Mesendoderm (in vitro differentiated cells): ENCODE results near the gene PRKAR1A.

Experiments used
- DNase-seq: peaks from one replicate; pipeline ENCODE4 v3.0.0; 2013
- H2AK5ac ChIP-seq: 2 replicates; pipeline ENCODE4 v1.6.1; 2013; ENCODE audit warnings: low read length, inconsistent platforms
- H2BK120ac ChIP-seq: 2 replicates; pipeline ENCODE4 v1.6.1; 2013; ENCODE audit warnings: low read depth, mild to moderate bottlenecking, low read length, moderate library complexity, mixed read lengths
- H2BK15ac ChIP-seq: replicated peaks from 2 replicates; pipeline ENCODE4 v1.6.1; 2013; ENCODE audit warnings: low read depth, mild to moderate bottlenecking, moderate library complexity
- H2BK5ac ChIP-seq: 2 replicates; pipeline ENCODE4 v1.6.1; 2013; ENCODE audit warnings: low read length, inconsistent platforms
- H3K18ac ChIP-seq: 2 replicates; pipeline ENCODE4 v1.6.1; 2013; ENCODE audit warnings: mild to moderate bottlenecking, low read length, mixed read lengths
- H3K23ac ChIP-seq: one replicate; pipeline ENCODE4 v1.6.1; 2013; ENCODE audit warnings: low read length
- H3K27ac ChIP-seq: 2 replicates; pipeline ENCODE4 v1.5.1; 2013; ENCODE audit warnings: low read depth, mild to moderate bottlenecking, inconsistent platforms, low read length, moderate library complexity
- H3K27me3 ChIP-seq: 2 replicates; pipeline ENCODE4 v1.6.1; 2013; ENCODE audit warnings: low read length, control low read depth, mild to moderate bottlenecking, inconsistent platforms; ENCODE audit not compliant: insufficient read depth, poor library complexity
- H3K36me3 ChIP-seq: 2 replicates; pipeline ENCODE4 v1.6.1; 2013; ENCODE audit warnings: low read length, inconsistent platforms; ENCODE audit not compliant: control insufficient read depth, insufficient read depth
- H3K4ac ChIP-seq: one replicate; pipeline ENCODE4 v1.6.1; 2013; ENCODE audit warnings: low read depth, mild to moderate bottlenecking, low read length, moderate library complexity
- H3K4me1 ChIP-seq: 2 replicates; pipeline ENCODE4 v1.6.1; 2013; ENCODE audit warnings: low read depth, low read length, inconsistent platforms; ENCODE audit not compliant: control insufficient read depth
- H3K4me2 ChIP-seq: 2 replicates; pipeline ENCODE4 v1.6.1; 2013; ENCODE audit warnings: low read length
- H3K4me3 ChIP-seq: 2 replicates; pipeline ENCODE4 v1.5.1; 2013; ENCODE audit warnings: mild to moderate bottlenecking, low read length
- H3K56ac ChIP-seq: one replicate; pipeline ENCODE4 v1.6.1; 2013; ENCODE audit warnings: low read length
- H3K79me1 ChIP-seq: 2 replicates; pipeline ENCODE4 v1.6.1; 2013; ENCODE audit warnings: low read length, inconsistent platforms
- H3K79me2 ChIP-seq: 2 replicates; pipeline ENCODE4 v1.6.1; 2013; ENCODE audit warnings: mild to moderate bottlenecking, low read length; ENCODE audit not compliant: control insufficient read depth, insufficient read depth
- H3K9ac ChIP-seq: 2 replicates; pipeline ENCODE4 v1.6.1; 2013; ENCODE audit warnings: low read length, inconsistent platforms
- H4K5ac ChIP-seq: one replicate; pipeline ENCODE4 v1.6.1; 2013; ENCODE audit warnings: low read length
- H4K8ac ChIP-seq: one replicate; pipeline ENCODE4 v1.6.1; 2013; ENCODE audit warnings: low read depth, mild to moderate bottlenecking, control low read depth, low read length, moderate library complexity
- WGBS: extraction: QIAGEN DNeasy Blood & Tissue Kit; methylation state at CpG from one replicate; pipeline ENCODE4 v1.1.7; 2013; ENCODE audit warnings: low lambda C conversion rate, missing lambda C conversion rate; ENCODE audit not compliant: insufficient coverage; ENCODE audit errors: extremely low coverage; 5-methylcytosine and 5-hydroxymethylcytosine counted together

PRKAR1A gene

DNA sequence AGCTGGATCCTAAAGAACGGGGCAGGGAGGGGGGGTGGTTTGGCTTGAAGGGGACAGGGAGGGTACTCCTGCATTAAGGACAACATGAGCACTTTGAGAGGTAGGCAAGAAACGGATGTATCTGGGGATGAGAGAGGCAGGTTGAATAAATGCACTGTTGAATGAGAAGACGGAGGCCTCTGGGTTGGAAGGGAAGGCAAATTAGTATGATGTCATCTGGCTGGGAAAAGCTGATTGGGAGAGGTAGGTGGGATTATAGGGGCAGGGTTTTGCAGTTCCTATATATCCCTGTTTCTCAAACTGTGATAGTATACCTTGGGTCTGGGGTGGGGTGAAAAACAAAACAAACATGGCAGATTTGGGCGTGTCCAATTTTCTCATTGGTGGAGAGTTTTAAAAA, 44.3 kb downstream of the PRKAR1A start:
- Histone ChIP-seq H3K56ac (no peak overlapping the region), H3K36me3 (peaks cover 4% of the 10 kb centered on the region), H2AK5ac (no peak overlapping the region), H3K79me2 (no peaks in the 10 kb centered on the region), H3K4me2 (no peak overlapping the region), H3K79me1 (no peaks in the 10 kb centered on the region), H2BK15ac (no peak overlapping the region), H2BK120ac (no peak overlapping the region), H4K5ac (no peak overlapping the region), H3K9ac (no peak overlapping the region), H3K4me3 (no peak overlapping the region), H2BK5ac (no peak overlapping the region), H3K4ac (no peak overlapping the region), H3K18ac (no peak overlapping the region), H3K27me3 (no peaks in the 10 kb centered on the region), H3K4me1 (no peaks in the 10 kb centered on the region), H4K8ac (no peak overlapping the region), H3K27ac (no peak overlapping the region), H3K23ac (no peak overlapping the region)
- WGBS = no CpG with 5 or more reads among the region's 4 CpGs
- DNase-seq = no peak

DNA sequence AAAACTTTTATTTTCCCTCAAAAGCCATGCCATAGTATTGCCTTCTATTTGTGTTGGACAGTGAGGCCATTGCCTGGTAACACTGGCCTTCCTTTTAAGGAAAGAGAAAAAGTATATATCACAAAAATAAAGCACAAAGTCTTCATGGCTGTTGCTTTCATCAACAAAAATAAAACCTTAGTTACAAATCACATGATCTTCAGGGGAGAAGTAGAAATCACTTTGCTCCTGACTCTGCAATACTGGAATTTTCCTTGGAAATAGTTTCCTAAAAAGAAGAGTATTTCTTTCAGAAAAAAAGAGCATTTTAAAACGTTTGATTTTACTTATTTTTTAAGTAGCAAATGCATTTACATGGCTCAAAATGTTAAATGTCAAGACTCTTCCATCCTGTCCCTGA, 47.1 kb downstream of the PRKAR1A start:
- Histone ChIP-seq H3K4me3 (no peak overlapping the region), H2BK5ac (no peak overlapping the region), H4K5ac (no peak overlapping the region), H4K8ac (no peak overlapping the region), H3K27ac (no peak overlapping the region), H2BK120ac (no peak overlapping the region), H3K9ac (no peak overlapping the region), H3K79me2 (no peaks in the 10 kb centered on the region), H2BK15ac (no peak overlapping the region), H2AK5ac (no peak overlapping the region), H3K4ac (no peak overlapping the region), H3K56ac (no peak overlapping the region), H3K4me1 (no peaks in the 10 kb centered on the region), H3K79me1 (no peaks in the 10 kb centered on the region), H3K23ac (no peak overlapping the region), H3K4me2 (no peak overlapping the region), H3K18ac (no peak overlapping the region), H3K27me3 (no peaks in the 10 kb centered on the region), H3K36me3 (peaks cover under 1% of the 10 kb centered on the region)
- no peak for DNase-seq
- WGBS = no CpG with 5 or more reads among the region's 1 CpG

DNA sequence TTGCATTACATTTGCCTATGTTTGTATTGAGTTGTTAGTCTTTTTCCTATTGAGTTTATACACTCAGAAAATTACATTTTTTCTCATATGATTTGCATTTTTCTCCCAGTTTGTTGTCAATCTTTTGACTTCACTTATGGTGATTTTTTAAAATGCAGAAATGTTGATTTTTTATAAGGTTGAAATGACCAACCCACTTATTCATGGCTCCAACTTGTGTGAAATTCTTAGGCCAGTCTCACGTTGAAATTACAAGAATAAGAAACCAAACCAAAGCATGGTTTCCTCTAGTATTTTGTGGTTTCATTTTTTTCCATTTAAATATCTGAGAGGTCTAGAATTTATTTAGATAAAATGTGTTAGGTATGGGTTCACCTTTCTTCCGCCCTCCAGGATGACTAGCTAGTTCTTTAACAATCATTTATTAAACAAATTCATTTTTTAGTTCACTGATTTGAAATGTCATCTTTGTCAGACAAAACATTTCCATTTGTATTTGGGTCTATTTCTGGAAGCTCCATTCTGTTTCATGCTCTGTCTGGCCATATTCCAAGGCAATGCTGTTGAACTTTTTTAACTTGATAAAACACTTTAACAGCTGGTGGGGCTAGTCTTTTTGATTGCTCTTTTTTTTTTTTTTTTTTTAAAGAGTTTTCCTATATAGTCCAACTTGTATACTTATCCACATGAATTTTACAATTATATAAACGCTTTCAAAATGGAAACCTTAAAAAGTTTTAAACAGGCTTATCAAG, 48.9 kb downstream of the PRKAR1A start:
- no peak overlapping the region for H4K8ac ChIP-seq
- no peaks in the 10 kb centered on the region for H3K79me1 ChIP-seq
- H3K4me1 ChIP-seq = no peaks in the 10 kb centered on the region
- DNase-seq = no peak
- H3K9ac ChIP-seq = no peak overlapping the region
- H3K23ac ChIP-seq = no peak overlapping the region
- H2AK5ac ChIP-seq = no peak overlapping the region
- H2BK120ac ChIP-seq = no peak overlapping the region
- no peak overlapping the region for H2BK15ac ChIP-seq
- H3K4ac ChIP-seq = no peak overlapping the region
- no peak overlapping the region for H2BK5ac ChIP-seq
- H4K5ac ChIP-seq = no peak overlapping the region
- no peak overlapping the region for H3K27ac ChIP-seq
- no CpG with 5 or more reads among the region's 3 CpGs for WGBS
- H3K18ac ChIP-seq = no peak overlapping the region
- no peaks in the 10 kb centered on the region for H3K79me2 ChIP-seq
- H3K36me3 ChIP-seq = peaks cover 1% of the 10 kb centered on the region
- H3K27me3 ChIP-seq = no peaks in the 10 kb centered on the region
- no peak overlapping the region for H3K4me3 ChIP-seq
- H3K4me2 ChIP-seq = no peak overlapping the region
- H3K56ac ChIP-seq = no peak overlapping the region

DNA sequence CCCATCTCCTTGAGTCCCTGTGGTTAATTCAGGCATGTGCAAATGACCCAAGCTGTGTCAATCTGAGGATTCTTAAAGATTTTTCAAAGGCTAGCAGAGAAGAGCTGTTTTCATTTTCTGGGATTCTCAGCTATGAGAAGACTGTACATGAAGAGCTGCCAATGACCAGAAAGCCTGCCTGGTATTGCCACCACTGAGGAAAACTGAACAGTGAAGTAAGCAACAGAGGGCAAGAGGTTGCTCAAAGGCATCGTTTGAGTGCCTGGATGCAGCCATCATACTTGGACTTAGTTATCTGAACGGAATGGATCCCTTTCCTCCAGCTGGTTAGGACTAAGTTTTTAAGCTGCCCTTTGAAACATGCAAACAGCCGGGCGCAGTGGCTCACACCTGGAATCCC, 50.5 kb downstream of the PRKAR1A start:
- H3K79me2 ChIP-seq = no peaks in the 10 kb centered on the region
- H3K4ac ChIP-seq = no peak overlapping the region
- no peak overlapping the region for H2AK5ac ChIP-seq
- no peaks in the 10 kb centered on the region for H3K27me3 ChIP-seq
- H3K36me3 ChIP-seq = peaks cover 1% of the 10 kb centered on the region
- no peak overlapping the region for H3K18ac ChIP-seq
- H3K56ac ChIP-seq = no peak overlapping the region
- H2BK120ac ChIP-seq = no peak overlapping the region
- H3K9ac ChIP-seq = no peak overlapping the region
- WGBS = no CpG with 5 or more reads among the region's 4 CpGs
- no peak overlapping the region for H4K5ac ChIP-seq
- H4K8ac ChIP-seq = no peak overlapping the region
- no peak overlapping the region for H2BK5ac ChIP-seq
- no peak overlapping the region for H3K23ac ChIP-seq
- no peaks in the 10 kb centered on the region for H3K79me1 ChIP-seq
- DNase-seq = no peak
- H2BK15ac ChIP-seq = no peak overlapping the region
- H3K4me2 ChIP-seq = no peak overlapping the region
- H3K4me1 ChIP-seq = no peaks in the 10 kb centered on the region
- no peak overlapping the region for H3K4me3 ChIP-seq
- H3K27ac ChIP-seq = no peak overlapping the region

DNA sequence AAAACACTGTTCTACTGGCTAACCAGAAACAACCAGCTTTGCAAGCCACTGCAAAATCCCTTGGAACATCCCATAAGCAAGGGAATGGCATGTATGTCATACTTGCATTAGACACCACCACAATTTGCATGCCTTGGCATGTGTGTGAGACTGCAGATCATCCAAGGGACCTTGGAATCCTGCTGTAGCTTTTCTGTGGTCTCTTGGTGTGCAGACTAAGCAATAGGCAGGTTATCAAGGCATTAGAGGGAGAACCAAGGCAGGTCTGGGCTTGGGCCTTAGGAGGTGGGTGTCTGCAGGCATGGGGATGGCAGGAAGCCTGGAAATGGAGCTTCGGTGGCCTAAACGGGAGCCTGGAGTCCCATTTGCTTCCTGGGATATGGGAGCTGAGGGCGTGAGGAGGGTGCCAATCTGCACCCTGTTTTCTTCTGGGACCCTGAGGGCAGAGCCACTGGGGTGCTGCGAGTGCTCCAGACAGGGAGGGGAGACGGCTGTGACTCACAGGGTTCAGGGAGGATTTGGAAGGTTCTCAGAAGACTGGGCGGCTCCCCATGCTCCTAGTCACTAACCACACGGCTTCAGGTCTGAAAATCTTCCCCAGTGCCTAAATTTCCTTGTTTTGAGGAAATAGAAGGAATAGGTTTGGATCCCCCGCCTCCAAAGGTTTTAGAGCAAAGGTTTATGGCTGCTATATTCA, 52.3 kb downstream of the PRKAR1A start:
- H2BK15ac ChIP-seq = no peak overlapping the region
- no peak for DNase-seq
- no CpG with 5 or more reads among the region's 8 CpGs for WGBS
- H3K4me1 ChIP-seq = no peaks in the 10 kb centered on the region
- H3K79me1 ChIP-seq = no peaks in the 10 kb centered on the region
- no peak overlapping the region for H3K4me2 ChIP-seq
- H3K79me2 ChIP-seq = no peaks in the 10 kb centered on the region
- H2BK5ac ChIP-seq = no peak overlapping the region
- no peak overlapping the region for H2BK120ac ChIP-seq
- H3K9ac ChIP-seq = no peak overlapping the region
- H3K27me3 ChIP-seq = no peaks in the 10 kb centered on the region
- no peak overlapping the region for H2AK5ac ChIP-seq
- no peak overlapping the region for H3K4me3 ChIP-seq
- H3K18ac ChIP-seq = no peak overlapping the region
- H3K56ac ChIP-seq = no peak overlapping the region
- H3K36me3 ChIP-seq = peaks cover 1% of the 10 kb centered on the region
- H3K23ac ChIP-seq = no peak overlapping the region
- H4K5ac ChIP-seq = no peak overlapping the region
- no peak overlapping the region for H4K8ac ChIP-seq
- no peak overlapping the region for H3K4ac ChIP-seq
- H3K27ac ChIP-seq = peak overlapping the region; percentile 34
